Measurements from ENCODE around the gene NSUN4. TPM values are rescaled to one million over a fixed set of nuclear protein-coding genes. Genes with fewer than 3 reads are reported as not detected.

The NSUN4 gene
- total and polyA plus RNA-seq, 10 of the 15 experiments (the other 5 are each of a cell fraction or from before 2014, with no cell fraction given), result 22.1 to 80.2 (median 29.6) TPM

DNA sequence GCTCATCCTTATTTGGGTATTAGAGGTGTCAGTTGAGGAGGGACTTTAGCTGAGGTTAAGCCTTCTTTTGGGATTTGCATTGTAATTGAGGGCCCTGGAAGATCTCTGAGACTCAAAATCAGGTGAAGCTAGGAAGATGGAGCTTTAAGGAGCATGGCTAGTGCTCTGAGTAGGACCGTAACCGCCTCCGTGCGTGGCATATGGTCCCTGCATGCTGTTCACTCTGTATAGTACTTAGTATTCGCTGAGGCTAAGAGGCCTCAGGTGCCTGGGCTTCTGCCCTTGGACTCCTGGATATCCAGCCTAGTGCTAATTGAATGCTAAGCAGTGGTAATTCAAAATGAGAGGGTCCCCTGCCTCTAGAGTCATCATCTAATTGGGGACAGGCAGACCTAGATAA lies 22.5 kb downstream of the NSUN4 start (continued):
- TF ChIP-seq KAT2A (conservative IDR thresholded peaks at IDR 0.05; ENCODE audit: control insufficient read depth, low read depth, low read length), result no peak

DNA sequence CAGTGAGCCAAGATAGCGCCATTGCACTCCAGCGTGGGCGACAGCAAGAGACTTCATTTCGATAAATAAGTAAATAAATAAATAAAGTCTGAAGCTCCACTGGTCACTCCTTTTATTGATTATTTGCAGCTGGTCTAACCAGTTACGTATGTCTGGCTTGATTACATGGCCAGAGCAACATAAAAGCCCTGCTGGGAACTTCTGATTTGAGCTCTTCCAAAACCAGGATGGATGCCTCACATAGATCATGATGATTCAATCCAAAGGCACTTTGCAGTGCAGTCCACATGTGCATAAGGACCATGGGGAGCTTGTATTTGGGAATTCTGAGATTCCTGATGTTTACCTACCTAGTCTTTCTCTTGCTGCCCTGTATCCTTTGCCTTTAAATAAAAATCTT lies 24.0 kb downstream of the NSUN4 start:
- no peak overlapping the region for H3K9ac ChIP-seq (ENCODE audit: control insufficient read depth, insufficient read depth, low read length)
- H3K4me2 ChIP-seq (ENCODE audit: control insufficient read depth, insufficient read depth), result no peak overlapping the region
- H3K27me3 ChIP-seq (replicated peaks in 1 of 2; ENCODE audit: control insufficient read depth in 2 of 2, insufficient read depth in 2 of 2, low read length in 1 of 2), result no peaks in the 10 kb centered on the region
- H3K4me1 ChIP-seq (ENCODE audit: control insufficient read depth, insufficient read depth, low read length), result peaks cover 1% of the 10 kb centered on the region; the same call in 1 of the 2 replicates
- no peak for ATAC-seq
- BruUV-seq (replicated peaks), result no TSS peak
- no peak overlapping the region for H3K27ac ChIP-seq (ENCODE audit: control insufficient read depth, insufficient read depth)
- CTCF ChIA-PET, result no interaction called here
- TF ChIP-seq KAT2A (conservative IDR thresholded peaks at IDR 0.05; ENCODE audit: control insufficient read depth, low read depth, low read length), result no peak
- TF ChIP-seq NBN (IDR thresholded peaks at IDR 0.05), result no peak
- TF ChIP-seq FOS (IDR thresholded peaks at IDR 0.05; ENCODE audit: borderline replicate concordance, extremely low read depth, insufficient read length), result no peak
- TF ChIP-seq, protein P1, sequence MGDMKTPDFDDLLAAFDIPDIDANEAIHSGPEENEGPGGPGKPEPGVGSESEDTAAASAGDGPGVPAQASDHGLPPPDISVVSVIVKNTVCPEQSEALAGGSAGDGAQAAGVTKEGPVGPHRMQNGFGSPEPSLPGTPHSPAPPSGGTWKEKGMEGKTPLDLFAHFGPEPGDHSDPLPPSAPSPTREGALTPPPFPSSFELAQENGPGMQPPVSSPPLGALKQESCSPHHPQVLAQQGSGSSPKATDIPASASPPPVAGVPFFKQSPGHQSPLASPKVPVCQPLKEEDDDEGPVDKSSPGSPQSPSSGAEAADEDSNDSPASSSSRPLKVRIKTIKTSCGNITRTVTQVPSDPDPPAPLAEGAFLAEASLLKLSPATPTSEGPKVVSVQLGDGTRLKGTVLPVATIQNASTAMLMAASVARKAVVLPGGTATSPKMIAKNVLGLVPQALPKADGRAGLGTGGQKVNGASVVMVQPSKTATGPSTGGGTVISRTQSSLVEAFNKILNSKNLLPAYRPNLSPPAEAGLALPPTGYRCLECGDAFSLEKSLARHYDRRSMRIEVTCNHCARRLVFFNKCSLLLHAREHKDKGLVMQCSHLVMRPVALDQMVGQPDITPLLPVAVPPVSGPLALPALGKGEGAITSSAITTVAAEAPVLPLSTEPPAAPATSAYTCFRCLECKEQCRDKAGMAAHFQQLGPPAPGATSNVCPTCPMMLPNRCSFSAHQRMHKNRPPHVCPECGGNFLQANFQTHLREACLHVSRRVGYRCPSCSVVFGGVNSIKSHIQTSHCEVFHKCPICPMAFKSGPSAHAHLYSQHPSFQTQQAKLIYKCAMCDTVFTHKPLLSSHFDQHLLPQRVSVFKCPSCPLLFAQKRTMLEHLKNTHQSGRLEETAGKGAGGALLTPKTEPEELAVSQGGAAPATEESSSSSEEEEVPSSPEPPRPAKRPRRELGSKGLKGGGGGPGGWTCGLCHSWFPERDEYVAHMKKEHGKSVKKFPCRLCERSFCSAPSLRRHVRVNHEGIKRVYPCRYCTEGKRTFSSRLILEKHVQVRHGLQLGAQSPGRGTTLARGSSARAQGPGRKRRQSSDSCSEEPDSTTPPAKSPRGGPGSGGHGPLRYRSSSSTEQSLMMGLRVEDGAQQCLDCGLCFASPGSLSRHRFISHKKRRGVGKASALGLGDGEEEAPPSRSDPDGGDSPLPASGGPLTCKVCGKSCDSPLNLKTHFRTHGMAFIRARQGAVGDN (IDR thresholded peaks at IDR 0.05), result no peak
- TF ChIP-seq, protein P2, sequence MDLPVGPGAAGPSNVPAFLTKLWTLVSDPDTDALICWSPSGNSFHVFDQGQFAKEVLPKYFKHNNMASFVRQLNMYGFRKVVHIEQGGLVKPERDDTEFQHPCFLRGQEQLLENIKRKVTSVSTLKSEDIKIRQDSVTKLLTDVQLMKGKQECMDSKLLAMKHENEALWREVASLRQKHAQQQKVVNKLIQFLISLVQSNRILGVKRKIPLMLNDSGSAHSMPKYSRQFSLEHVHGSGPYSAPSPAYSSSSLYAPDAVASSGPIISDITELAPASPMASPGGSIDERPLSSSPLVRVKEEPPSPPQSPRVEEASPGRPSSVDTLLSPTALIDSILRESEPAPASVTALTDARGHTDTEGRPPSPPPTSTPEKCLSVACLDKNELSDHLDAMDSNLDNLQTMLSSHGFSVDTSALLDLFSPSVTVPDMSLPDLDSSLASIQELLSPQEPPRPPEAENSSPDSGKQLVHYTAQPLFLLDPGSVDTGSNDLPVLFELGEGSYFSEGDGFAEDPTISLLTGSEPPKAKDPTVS (IDR thresholded peaks at IDR 0.05; ENCODE audit: low read depth, low read length), result no peak
- TF ChIP-seq POLR2A (IDR thresholded peaks at IDR 0.05; ENCODE audit: low read depth, low read length), result no peak
- TF ChIP-seq BCL11A (IDR thresholded peaks at IDR 0.05; ENCODE audit: low read depth, low read length), result no peak
- no peak for TF ChIP-seq RELA (IDR thresholded peaks at IDR 0.05; ENCODE audit: borderline replicate concordance, partially characterized antibody)
- no peak for TF ChIP-seq ZNF24 (IDR thresholded peaks at IDR 0.05)
- TF ChIP-seq GABPA (IDR thresholded peaks at IDR 0.05; ENCODE audit: low read depth), result no peak
- no peak for TF ChIP-seq ZNF207 (IDR thresholded peaks at IDR 0.05; ENCODE audit: borderline replicate concordance)
- TF ChIP-seq SREBF1 (IDR thresholded peaks at IDR 0.05; ENCODE audit: low read length), result no peak
- no peak for TF ChIP-seq HDAC6 (IDR thresholded peaks at IDR 0.05; ENCODE audit: unreplicated experiment)
- TF ChIP-seq SPI1 (IDR thresholded peaks at IDR 0.05; ENCODE audit: borderline replicate concordance, insufficient read depth, low read depth, low read length), result no peak
- no peak for TF ChIP-seq RAD21 (IDR thresholded peaks at IDR 0.05; ENCODE audit: insufficient read depth, low read depth, low read length)
- TF ChIP-seq RFX5 (IDR thresholded peaks at IDR 0.05; ENCODE audit: low read depth, low read length), result no peak
- TF ChIP-seq ZNF274 (IDR thresholded peaks at IDR 0.05; ENCODE audit: insufficient read depth, insufficient read length), result no peak
- no peak overlapping the region for H2AFZ ChIP-seq (ENCODE audit: control insufficient read depth, low read depth, low read length)
- intact Hi-C loops (cut with micrococcal nuclease; ENCODE audit: unreplicated experiment), result no loop called here
- no peaks in the 10 kb centered on the region for H3K9me3 ChIP-seq (replicated peaks; ENCODE audit: control insufficient read depth, insufficient read depth, low read length)
- RAD21 ChIA-PET (ENCODE audit: unreplicated experiment), result no interaction called here
- SMC1A ChIA-PET (ENCODE audit: uncharacterized antibody, unreplicated experiment), result interaction anchor here (1.0 kb wide), 1 partner anchor 15 kb away, joined by 3 read pairs; no protein-coding TSS in a partner anchor
- 100% methylated on average over 5 of the region's 5 CpGs for WGBS (ENCODE audit: insufficient coverage, insufficient replicate concordance, low lambda C conversion rate, missing lambda C conversion rate)
- DNase-seq (ENCODE audit: low read depth, low spot score), result no peak
- no peaks in the 10 kb centered on the region for H3K79me2 ChIP-seq (ENCODE audit: control insufficient read depth, insufficient read depth, low read length)
- H4K20me1 ChIP-seq (ENCODE audit: control insufficient read depth, insufficient read depth), result no peaks in the 10 kb centered on the region
- no peak overlapping the region for H3K4me3 ChIP-seq
- FAIRE-seq, result no peak
- in situ Hi-C loops (cut with MboI), result no loop called here
- H3K36me3 ChIP-seq (ENCODE audit: control insufficient read depth in 2 of 2, insufficient read depth in 2 of 2, low read length in 1 of 2), result peaks cover 19 to 28% of the 10 kb centered on the region in 2 experiments
- POLR2A ChIA-PET, result interaction anchor here (0.6 to 0.9 kb wide), 4 partner anchors 15 to 140 kb away, joined by 3 read pairs; no protein-coding TSS in a partner anchor

All from GM12878 (cell line).